ENCODE results near the gene ENG. TPM values are rescaled to one million over a fixed set of nuclear protein-coding genes. Genes with fewer than 3 reads are reported as not detected.
"Not testable (repeated sequence)": the region's sequence is repeated elsewhere in the genome, so short reads cannot be mapped to it uniquely, and the experiment has no call there.

ENG gene
- total and polyA plus RNA-seq, 2 experiments from 2014 or later = 1.4 to 2.6 TPM

DNA sequence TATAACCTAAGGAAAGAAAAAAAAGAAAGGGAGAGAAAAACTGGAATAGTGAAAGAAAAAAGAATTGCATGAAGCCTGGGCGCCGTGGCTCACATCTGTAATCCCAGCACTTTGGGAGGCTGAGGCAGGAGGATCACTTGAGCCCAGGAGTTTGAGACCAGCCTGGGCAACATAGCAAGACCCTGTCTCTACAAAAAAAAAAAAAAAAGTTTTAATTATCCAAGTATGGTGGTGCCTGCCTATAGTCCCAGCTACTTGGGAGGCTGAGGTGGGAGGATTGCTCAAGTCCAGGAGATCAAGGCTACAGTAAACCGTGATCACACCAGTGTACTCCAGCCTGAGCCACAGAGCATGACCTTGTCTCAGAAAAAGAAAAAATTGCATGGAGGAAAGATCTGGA, 27.3 kb upstream of the ENG start:
- H4K20me1 ChIP-seq (replicated peaks; ENCODE audit: insufficient read depth); H3K4me3 Mint-ChIP-seq; H3K4me1 ChIP-seq (ENCODE audit: insufficient read depth); H3K27ac ChIP-seq (ENCODE audit: low read depth); H3K4me3 ChIP-seq; H3K79me2 ChIP-seq (replicated peaks; ENCODE audit: insufficient read depth); ATAC-seq; H3K9me2 ChIP-seq (ENCODE audit: insufficient read depth); H3K36me3 Mint-ChIP-seq (ENCODE audit: low read depth); H3K36me3 ChIP-seq (ENCODE audit: insufficient read depth); DNase-seq (ENCODE audit: low spot score); H3K4me2 ChIP-seq; H3K27me3 ChIP-seq (ENCODE audit: insufficient read depth); H3K9me3 Mint-ChIP-seq; H2AFZ ChIP-seq; H3K27ac Mint-ChIP-seq: not testable (repeated sequence)
- peaks cover 19% of the 10 kb centered on the region; the same call in 1 of the 2 replicates for H3F3A ChIP-seq (replicated peaks; ENCODE audit: low read depth)
- H3K4me1 Mint-ChIP-seq = peaks cover 28% of the 10 kb centered on the region
- peaks cover 38% of the 10 kb centered on the region for H3K27me3 Mint-ChIP-seq (ENCODE audit: insufficient read depth, low read depth, poor library complexity)

- no peaks in the 10 kb centered on the region for H3K36me3 ChIP-seq (ENCODE audit: insufficient read depth)
- H3K79me2 ChIP-seq (replicated peaks; ENCODE audit: insufficient read depth) = no peaks in the 10 kb centered on the region
- Mint-ChIP-seq H3K4me3 (no peak overlapping the region), H3K4me1 (peaks cover 22% of the 10 kb centered on the region), H3K27ac (no peak overlapping the region), H3K27me3 (ENCODE audit: insufficient read depth, low read depth, poor library complexity) (peaks cover 37% of the 10 kb centered on the region), H3K9me3 (no peaks in the 10 kb centered on the region), H3K36me3 (ENCODE audit: low read depth) (no peaks in the 10 kb centered on the region)
- H2AFZ ChIP-seq = no peak overlapping the region
- ATAC-seq = no peak
- peaks cover 19% of the 10 kb centered on the region; the same call in 1 of the 2 replicates for H3F3A ChIP-seq (replicated peaks; ENCODE audit: low read depth)
- H3K4me3 ChIP-seq = no peak overlapping the region
- H3K4me1 ChIP-seq (ENCODE audit: insufficient read depth) = peaks cover 5% of the 10 kb centered on the region
- 0 out of 2 replicates have a peak, but pooled peaks cover 6% of the 10 kb centered on the region for H3K27me3 ChIP-seq (ENCODE audit: insufficient read depth)
- H3K27ac ChIP-seq (ENCODE audit: low read depth) = no peak overlapping the region
- TF ChIP-seq POLR2AphosphoS5 (IDR thresholded peaks at IDR 0.05; ENCODE audit: low read depth) (no peak), EZH2phosphoT487 (IDR thresholded peaks at IDR 0.05; ENCODE audit: unreplicated experiment) (no peak), NANOG (IDR thresholded peaks at IDR 0.05; ENCODE audit: borderline replicate concordance) (no peak), CTCF (conservative IDR thresholded peaks at IDR 0.05; ENCODE audit: low read depth in 2 of 2) (no peak), JUNB (IDR thresholded peaks at IDR 0.05; ENCODE audit: unreplicated experiment) (no peak), ZNF331 (CRISPR knock-in tag; IDR thresholded peaks at IDR 0.05; ENCODE audit: low read depth) (no peak), CREB1 (CRISPR knock-in tag; IDR thresholded peaks at IDR 0.05; ENCODE audit: low read depth) (no peak), EZH2 (IDR thresholded peaks at IDR 0.05; ENCODE audit: low read depth, unreplicated experiment) (no peak), ZNF114 (CRISPR knock-in tag; IDR thresholded peaks at IDR 0.05) (no peak), STAT1 (IDR thresholded peaks at IDR 0.05; ENCODE audit: unreplicated experiment) (no peak)
- TF ChIP-seq, protein P1, sequence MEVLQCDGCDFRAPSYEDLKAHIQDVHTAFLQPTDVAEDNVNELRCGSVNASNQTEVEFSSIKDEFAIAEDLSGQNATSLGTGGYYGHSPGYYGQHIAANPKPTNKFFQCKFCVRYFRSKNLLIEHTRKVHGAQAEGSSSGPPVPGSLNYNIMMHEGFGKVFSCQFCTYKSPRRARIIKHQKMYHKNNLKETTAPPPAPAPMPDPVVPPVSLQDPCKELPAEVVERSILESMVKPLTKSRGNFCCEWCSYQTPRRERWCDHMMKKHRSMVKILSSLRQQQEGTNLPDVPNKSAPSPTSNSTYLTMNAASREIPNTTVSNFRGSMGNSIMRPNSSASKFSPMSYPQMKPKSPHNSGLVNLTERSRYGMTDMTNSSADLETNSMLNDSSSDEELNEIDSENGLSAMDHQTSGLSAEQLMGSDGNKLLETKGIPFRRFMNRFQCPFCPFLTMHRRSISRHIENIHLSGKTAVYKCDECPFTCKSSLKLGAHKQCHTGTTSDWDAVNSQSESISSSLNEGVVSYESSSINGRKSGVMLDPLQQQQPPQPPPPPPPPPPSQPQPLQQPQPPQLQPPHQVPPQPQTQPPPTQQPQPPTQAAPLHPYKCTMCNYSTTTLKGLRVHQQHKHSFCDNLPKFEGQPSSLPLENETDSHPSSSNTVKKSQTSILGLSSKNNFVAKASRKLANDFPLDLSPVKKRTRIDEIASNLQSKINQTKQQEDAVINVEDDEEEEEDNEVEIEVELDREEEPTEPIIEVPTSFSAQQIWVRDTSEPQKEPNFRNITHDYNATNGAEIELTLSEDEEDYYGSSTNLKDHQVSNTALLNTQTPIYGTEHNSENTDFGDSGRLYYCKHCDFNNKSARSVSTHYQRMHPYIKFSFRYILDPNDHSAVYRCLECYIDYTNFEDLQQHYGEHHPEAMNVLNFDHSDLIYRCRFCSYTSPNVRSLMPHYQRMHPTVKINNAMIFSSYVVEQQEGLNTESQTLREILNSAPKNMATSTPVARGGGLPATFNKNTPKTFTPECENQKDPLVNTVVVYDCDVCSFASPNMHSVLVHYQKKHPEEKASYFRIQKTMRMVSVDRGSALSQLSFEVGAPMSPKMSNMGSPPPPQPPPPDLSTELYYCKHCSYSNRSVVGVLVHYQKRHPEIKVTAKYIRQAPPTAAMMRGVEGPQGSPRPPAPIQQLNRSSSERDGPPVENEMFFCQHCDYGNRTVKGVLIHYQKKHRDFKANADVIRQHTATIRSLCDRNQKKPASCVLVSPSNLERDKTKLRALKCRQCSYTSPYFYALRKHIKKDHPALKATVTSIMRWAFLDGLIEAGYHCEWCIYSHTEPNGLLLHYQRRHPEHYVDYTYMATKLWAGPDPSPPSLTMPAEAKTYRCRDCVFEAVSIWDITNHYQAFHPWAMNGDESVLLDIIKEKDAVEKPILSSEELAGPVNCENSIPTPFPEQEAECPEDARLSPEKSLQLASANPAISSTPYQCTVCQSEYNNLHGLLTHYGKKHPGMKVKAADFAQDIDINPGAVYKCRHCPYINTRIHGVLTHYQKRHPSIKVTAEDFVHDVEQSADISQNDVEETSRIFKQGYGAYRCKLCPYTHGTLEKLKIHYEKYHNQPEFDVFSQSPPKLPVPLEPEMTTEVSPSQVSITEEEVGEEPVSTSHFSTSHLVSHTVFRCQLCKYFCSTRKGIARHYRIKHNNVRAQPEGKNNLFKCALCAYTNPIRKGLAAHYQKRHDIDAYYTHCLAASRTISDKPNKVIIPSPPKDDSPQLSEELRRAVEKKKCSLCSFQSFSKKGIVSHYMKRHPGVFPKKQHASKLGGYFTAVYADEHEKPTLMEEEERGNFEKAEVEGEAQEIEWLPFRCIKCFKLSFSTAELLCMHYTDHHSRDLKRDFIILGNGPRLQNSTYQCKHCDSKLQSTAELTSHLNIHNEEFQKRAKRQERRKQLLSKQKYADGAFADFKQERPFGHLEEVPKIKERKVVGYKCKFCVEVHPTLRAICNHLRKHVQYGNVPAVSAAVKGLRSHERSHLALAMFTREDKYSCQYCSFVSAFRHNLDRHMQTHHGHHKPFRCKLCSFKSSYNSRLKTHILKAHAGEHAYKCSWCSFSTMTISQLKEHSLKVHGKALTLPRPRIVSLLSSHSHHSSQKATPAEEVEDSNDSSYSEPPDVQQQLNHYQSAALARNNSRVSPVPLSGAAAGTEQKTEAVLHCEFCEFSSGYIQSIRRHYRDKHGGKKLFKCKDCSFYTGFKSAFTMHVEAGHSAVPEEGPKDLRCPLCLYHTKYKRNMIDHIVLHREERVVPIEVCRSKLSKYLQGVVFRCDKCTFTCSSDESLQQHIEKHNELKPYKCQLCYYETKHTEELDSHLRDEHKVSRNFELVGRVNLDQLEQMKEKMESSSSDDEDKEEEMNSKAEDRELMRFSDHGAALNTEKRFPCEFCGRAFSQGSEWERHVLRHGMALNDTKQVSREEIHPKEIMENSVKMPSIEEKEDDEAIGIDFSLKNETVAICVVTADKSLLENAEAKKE (CRISPR knock-in tag; IDR thresholded peaks at IDR 0.05) = no peak
- TF ChIP-seq, protein P2, sequence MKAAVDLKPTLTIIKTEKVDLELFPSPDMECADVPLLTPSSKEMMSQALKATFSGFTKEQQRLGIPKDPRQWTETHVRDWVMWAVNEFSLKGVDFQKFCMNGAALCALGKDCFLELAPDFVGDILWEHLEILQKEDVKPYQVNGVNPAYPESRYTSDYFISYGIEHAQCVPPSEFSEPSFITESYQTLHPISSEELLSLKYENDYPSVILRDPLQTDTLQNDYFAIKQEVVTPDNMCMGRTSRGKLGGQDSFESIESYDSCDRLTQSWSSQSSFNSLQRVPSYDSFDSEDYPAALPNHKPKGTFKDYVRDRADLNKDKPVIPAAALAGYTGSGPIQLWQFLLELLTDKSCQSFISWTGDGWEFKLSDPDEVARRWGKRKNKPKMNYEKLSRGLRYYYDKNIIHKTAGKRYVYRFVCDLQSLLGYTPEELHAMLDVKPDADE (IDR thresholded peaks at IDR 0.05) = no peak
- no peak overlapping the region for H3K4me2 ChIP-seq
- no peaks in the 10 kb centered on the region; the same call in 1 of the 2 replicates for H4K20me1 ChIP-seq (replicated peaks; ENCODE audit: insufficient read depth)
- H3K9me2 ChIP-seq (ENCODE audit: insufficient read depth) = no peaks in the 10 kb centered on the region
- DNase-seq (ENCODE audit: low spot score) = no peak
Observed at GRCh38 chr9:127880143-127880542, 25.7 kb upstream of the ENG start.

Measured in GM23338 (cell line).